ENCODE data around the gene TEX2.

DNA sequence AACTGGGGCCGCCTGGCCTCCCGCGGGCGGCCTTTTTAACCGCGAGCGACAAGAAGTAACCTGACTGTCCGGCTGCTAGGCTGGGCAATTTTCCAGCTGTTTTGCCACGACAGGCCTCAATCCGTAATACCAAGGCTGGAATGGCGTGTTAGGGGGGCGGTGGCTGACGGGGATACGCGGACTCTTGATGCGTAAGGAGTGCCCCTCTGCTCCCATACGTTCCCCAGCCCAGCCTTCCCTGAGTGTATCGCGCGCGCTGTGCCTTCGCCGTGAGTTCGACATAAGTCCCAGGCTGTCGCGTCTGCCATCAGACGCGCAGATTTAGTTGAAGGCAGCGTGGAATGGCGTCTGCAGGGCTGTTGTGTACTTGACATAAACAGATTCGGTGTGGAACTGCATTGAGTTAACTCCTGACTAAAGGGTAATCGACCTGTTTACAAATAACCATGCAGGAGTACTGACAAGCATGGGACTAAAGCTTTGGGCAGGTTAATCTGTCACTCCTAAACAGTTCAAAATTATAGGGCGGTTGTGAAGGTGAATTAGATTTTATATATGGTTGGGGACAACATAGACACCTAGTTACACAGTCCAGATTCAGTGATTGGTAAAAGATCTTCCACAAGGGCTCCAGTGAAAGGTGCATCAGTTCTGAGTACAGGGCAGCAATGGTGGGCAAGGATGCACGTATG, 116.5 kb downstream of the TEX2 start:
- TF ChIP-seq EZH2 (IDR thresholded peaks at IDR 0.05; ENCODE audit: low read depth) = no peak
- TF ChIP-seq, protein P1, sequence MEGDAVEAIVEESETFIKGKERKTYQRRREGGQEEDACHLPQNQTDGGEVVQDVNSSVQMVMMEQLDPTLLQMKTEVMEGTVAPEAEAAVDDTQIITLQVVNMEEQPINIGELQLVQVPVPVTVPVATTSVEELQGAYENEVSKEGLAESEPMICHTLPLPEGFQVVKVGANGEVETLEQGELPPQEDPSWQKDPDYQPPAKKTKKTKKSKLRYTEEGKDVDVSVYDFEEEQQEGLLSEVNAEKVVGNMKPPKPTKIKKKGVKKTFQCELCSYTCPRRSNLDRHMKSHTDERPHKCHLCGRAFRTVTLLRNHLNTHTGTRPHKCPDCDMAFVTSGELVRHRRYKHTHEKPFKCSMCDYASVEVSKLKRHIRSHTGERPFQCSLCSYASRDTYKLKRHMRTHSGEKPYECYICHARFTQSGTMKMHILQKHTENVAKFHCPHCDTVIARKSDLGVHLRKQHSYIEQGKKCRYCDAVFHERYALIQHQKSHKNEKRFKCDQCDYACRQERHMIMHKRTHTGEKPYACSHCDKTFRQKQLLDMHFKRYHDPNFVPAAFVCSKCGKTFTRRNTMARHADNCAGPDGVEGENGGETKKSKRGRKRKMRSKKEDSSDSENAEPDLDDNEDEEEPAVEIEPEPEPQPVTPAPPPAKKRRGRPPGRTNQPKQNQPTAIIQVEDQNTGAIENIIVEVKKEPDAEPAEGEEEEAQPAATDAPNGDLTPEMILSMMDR (conservative IDR thresholded peaks at IDR 0.05) = no peak

Data from PC-9 (cell line).